OCI-LY7 (cell line): Measurements from ENCODE around the gene ACTRT2.

ENCODE experiments used
- EZH2phosphoT487 ChIP-seq: fragments of 200-600 bp; sonication (generic); IDR thresholded peaks from 2 replicates; pipeline ENCODE4 v1.6.1; 2018; ENCODE audit warnings: low read depth, borderline replicate concordance, mild to moderate bottlenecking, mixed run types, antibody characterized with exemption, low read length, moderate library complexity, mixed read lengths
- TF ChIP-seq, protein P1 (sequence below): fragments of 200-600 bp; sonication (generic); conservative IDR thresholded peaks from 2 replicates; pipeline ENCODE4 v1.5.1; 2014; ENCODE audit warnings: mild to moderate bottlenecking, antibody characterized with exemption, low read length, moderate library complexity, mixed read lengths

DNA sequence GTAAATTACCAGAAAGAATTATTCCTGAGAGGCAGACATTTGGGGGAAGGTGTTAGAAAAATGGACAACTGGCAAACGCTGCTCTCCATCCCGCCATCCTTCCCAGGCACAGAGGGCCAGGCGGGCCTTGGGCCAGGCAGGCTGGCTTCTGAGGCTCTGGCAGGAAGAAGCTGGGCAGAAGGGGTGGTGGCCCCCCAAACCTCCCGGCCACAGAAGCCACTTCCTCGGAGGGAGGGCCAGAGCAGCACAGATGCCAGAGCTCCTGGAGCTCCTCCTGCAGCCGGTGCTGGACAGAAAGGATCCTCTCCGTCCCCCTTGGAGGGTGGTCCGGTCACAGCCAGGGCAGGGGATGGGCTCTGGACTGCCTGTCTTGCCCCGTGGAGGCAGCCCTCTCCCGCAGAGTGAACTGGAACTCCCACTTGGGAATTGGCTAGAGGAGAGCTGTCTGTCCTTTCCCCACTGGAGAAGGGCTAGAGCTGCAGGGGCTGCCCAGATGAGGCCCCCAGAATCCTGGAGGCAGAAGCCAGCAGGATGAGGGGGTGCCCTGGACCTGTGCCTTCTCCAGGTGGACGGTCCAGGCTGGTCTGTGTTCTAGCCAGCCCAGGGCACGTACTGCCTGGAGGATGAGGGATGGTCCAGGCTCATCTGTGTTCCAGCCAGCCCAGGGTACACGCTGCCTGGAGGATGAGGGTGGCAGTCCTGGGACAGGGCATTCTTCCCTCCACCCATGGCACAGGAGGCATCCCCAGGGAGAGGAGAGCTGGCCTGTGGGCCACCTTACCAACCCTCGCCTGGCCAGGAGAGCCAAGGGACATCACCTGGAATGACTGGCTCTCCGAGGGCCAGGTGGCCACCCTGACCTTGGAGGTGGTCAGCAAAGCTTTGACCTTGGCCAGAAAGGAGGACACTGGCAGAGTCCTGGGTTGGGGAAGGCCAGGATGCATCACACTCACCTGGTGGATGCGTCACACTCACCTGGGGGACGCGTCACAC, 47.4 kb upstream of the ACTRT2 start:
- TF ChIP-seq, protein P1, sequence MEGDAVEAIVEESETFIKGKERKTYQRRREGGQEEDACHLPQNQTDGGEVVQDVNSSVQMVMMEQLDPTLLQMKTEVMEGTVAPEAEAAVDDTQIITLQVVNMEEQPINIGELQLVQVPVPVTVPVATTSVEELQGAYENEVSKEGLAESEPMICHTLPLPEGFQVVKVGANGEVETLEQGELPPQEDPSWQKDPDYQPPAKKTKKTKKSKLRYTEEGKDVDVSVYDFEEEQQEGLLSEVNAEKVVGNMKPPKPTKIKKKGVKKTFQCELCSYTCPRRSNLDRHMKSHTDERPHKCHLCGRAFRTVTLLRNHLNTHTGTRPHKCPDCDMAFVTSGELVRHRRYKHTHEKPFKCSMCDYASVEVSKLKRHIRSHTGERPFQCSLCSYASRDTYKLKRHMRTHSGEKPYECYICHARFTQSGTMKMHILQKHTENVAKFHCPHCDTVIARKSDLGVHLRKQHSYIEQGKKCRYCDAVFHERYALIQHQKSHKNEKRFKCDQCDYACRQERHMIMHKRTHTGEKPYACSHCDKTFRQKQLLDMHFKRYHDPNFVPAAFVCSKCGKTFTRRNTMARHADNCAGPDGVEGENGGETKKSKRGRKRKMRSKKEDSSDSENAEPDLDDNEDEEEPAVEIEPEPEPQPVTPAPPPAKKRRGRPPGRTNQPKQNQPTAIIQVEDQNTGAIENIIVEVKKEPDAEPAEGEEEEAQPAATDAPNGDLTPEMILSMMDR = no peak
- TF ChIP-seq EZH2phosphoT487 = no peak
